K562 (cell line): ENCODE results near the gene DOCK3.

Experiments used
- CTCF ChIP-seq, 3 experiments: IDR thresholded peaks in 2 of 3; conservative IDR thresholded peaks in 1 of 3; 2 replicates each; pipeline ENCODE4 v1.5.1; 2011 to 2012; ENCODE audit warnings: low read length in 3 of 3, mild to moderate bottlenecking in 3 of 3, control low read depth in 2 of 3, improper control_type of control experiment in 1 of 3, inconsistent platforms in 1 of 3, low read depth in 1 of 3, mixed read lengths in 1 of 3, moderate library complexity in 1 of 3; ENCODE audit not compliant: insufficient read depth in 2 of 3
- DNMT1 ChIP-seq: fragments of 450-650 bp; IDR thresholded peaks from 2 replicates; pipeline ENCODE4 v1.6.1; 2016; ENCODE audit warnings: antibody characterized with exemption, mild to moderate bottlenecking
- EP300 ChIP-seq: IDR thresholded peaks from 2 replicates; pipeline ENCODE4 v1.6.1; 2012; ENCODE audit warnings: low read length, improper control_type of control experiment
- ERF ChIP-seq: fragments of 450-650 bp; formaldehyde crosslinking; IDR thresholded peaks from 2 replicates; pipeline ENCODE4 v1.4.0; 2020; ENCODE audit warnings: mild to moderate bottlenecking, mixed read lengths
- EZH2 ChIP-seq: IDR thresholded peaks from 2 replicates; pipeline ENCODE4 v1.6.1; 2012; ENCODE audit warnings: low read depth, mild to moderate bottlenecking, inconsistent platforms, low read length, borderline replicate concordance
- FOXA1 ChIP-seq: fragments of 450-650 bp; IDR thresholded peaks from 2 replicates; pipeline ENCODE4 v1.6.1; 2016; ENCODE audit warnings: mild to moderate bottlenecking, borderline replicate concordance
- FOXK2 ChIP-seq, 2 experiments: fragments of 450-650 bp; IDR thresholded peaks in 1 of 2; conservative IDR thresholded peaks in 1 of 2; 2 replicates each; pipeline ENCODE4 v1.6.1; 2016; ENCODE audit warnings: low read depth in 2 of 2, mild to moderate bottlenecking in 1 of 2
- KLF16 ChIP-seq: IDR thresholded peaks from 2 replicates; pipeline ENCODE4 v1.6.1; 2016; ENCODE audit warnings: antibody characterized with exemption
- MTA1 ChIP-seq: fragments of 450-650 bp; IDR thresholded peaks from 2 replicates; pipeline ENCODE4 v1.6.1; 2017; ENCODE audit warnings: borderline replicate concordance
- POLR2A ChIP-seq: fragments of 450-650 bp; conservative IDR thresholded peaks from 2 replicates; pipeline ENCODE4 v1.6.1; 2016
- USF2 ChIP-seq: sonication (generic); formaldehyde crosslinking; IDR thresholded peaks from 2 replicates; pipeline ENCODE4 v1.5.0; 2020; ENCODE audit warnings: missing genetic modification reagents
- ZNF316 ChIP-seq: fragments of 450-650 bp; IDR thresholded peaks from 2 replicates; pipeline ENCODE4 v1.6.1; 2016
- ZNF395 ChIP-seq: fragments of 200-800 bp; sonication (Bioruptor generic); IDR thresholded peaks from 2 replicates; pipeline ENCODE4 v1.6.1; 2017; ENCODE audit warnings: missing genetic modification characterization, missing compliant biosample characterization

- no peak for TF ChIP-seq CTCF (IDR thresholded peaks at IDR 0.05 in 2 of 3, conservative IDR thresholded peaks at IDR 0.05 in 1 of 3; ENCODE audit: insufficient read depth in 2 of 3, low read depth in 1 of 3, low read length in 3 of 3)
- TF ChIP-seq ZNF316, result no peak
- no peak for TF ChIP-seq FOXA1
- no peak for TF ChIP-seq USF2 (CRISPR knock-in tag)
- no peak for TF ChIP-seq DNMT1
- no peak for TF ChIP-seq ERF (CRISPR knock-in tag)
- TF ChIP-seq ZNF395 (CRISPR knock-in tag), result no peak
- no peak for TF ChIP-seq EZH2
- TF ChIP-seq EP300, result no peak
- TF ChIP-seq KLF16, result no peak
- TF ChIP-seq MTA1, result no peak
- no peak for TF ChIP-seq FOXK2 (conservative IDR thresholded peaks at IDR 0.05 in 1 of 2, IDR thresholded peaks at IDR 0.05 in 1 of 2; ENCODE audit: low read depth in 2 of 2)
- no peak for TF ChIP-seq POLR2A
Measured at GRCh38 chr3:51403675-51404074, 728.9 kb downstream of the DOCK3 start.
